HG03342 (cell line): ENCODE measurements around the gene CD22.

Experiments
- ATAC-seq: cut with Tn5 transposase; IDR thresholded peaks from one replicate; pipeline ENCODE4 v1.9.1; 2021; ENCODE audit warnings: mild to moderate bottlenecking, moderate library complexity; ENCODE audit not compliant: unreplicated experiment

CD22 gene

GRCh38 chr19:35313587-35313986, 15.4 kb upstream of the CD22 start:
- no peak for ATAC-seq

GRCh38 chr19:35314031-35314430, 15.0 kb upstream of the CD22 start:
- no peak for ATAC-seq

GRCh38 chr19:35314858-35315470, 14.0 kb upstream of the CD22 start:
- no peak for ATAC-seq

GRCh38 chr19:35315883-35316282, 13.1 kb upstream of the CD22 start:
- ATAC-seq: no peak

GRCh38 chr19:35316560-35316959, 12.4 kb upstream of the CD22 start:
- ATAC-seq: no peak

GRCh38 chr19:35317464-35318043, 11.4 kb upstream of the CD22 start:
- no peak for ATAC-seq

- ATAC-seq: no peak
Measured at GRCh38 chr19:35318679-35319448, 10.1 kb upstream of the CD22 start.

- no peak for ATAC-seq
Measured at GRCh38 chr19:35320065-35320713, 8.8 kb upstream of the CD22 start.

- no peak for ATAC-seq
Measured at GRCh38 chr19:35321291-35321690, 7.7 kb upstream of the CD22 start.

GRCh38 chr19:35322014-35322413, 7.0 kb upstream of the CD22 start:
- no peak for ATAC-seq

GRCh38 chr19:35327642-35328041, 1.3 kb upstream of the CD22 start:
- ATAC-seq: no peak

- no peak for ATAC-seq
Measured at GRCh38 chr19:35329323-35329722, 336 bp downstream of the CD22 start.

GRCh38 chr19:35330475-35330874, 1.5 kb downstream of the CD22 start:
- ATAC-seq: peak; percentile 47

GRCh38 chr19:35331551-35332214, 2.7 kb downstream of the CD22 start:
- ATAC-seq: no peak

GRCh38 chr19:35332817-35333216, 3.8 kb downstream of the CD22 start:
- no peak for ATAC-seq

- no peak for ATAC-seq
Measured at GRCh38 chr19:35334144-35334753, 5.3 kb downstream of the CD22 start.

- ATAC-seq: no peak
Measured at GRCh38 chr19:35336166-35336955, 7.4 kb downstream of the CD22 start.

- no peak for ATAC-seq
Measured at GRCh38 chr19:35337097-35337983, 8.4 kb downstream of the CD22 start.

- ATAC-seq: no peak
Measured at GRCh38 chr19:35337984-35338296, 9.0 kb downstream of the CD22 start.
